Mammary epithelial cell (primary cell): Measurements from ENCODE around the gene PLAAT4.

Experiments
- CTCF ChIP-seq, 2 donors: IDR thresholded peaks in 1 of 2; conservative IDR thresholded peaks in 1 of 2; 2 replicates each; pipeline ENCODE4 v1.5.1; 2011 to 2012; ENCODE audit warnings: inconsistent platforms in 2 of 2, low read length in 2 of 2, mild to moderate bottlenecking in 2 of 2, control low read depth in 1 of 2, low read depth in 1 of 2; ENCODE audit not compliant: insufficient read depth in 1 of 2; ENCODE audit errors: extremely low read depth in 1 of 2
- EZH2 ChIP-seq: IDR thresholded peaks from 2 replicates; pipeline ENCODE4 v1.6.1; 2012; ENCODE audit warnings: low read length, inconsistent platforms, borderline replicate concordance

GRCh38 chr11:63508745-63509144 lies 27.9 kb upstream of the PLAAT4 start:
- TF ChIP-seq CTCF (conservative IDR thresholded peaks at IDR 0.05 in 1 of 2, IDR thresholded peaks at IDR 0.05 in 1 of 2; ENCODE audit: extremely low read depth in 1 of 2, insufficient read depth in 1 of 2, low read depth in 1 of 2, low read length in 2 of 2) = no peak
- TF ChIP-seq EZH2 = no peak
